ENCODE measurements around the gene CTDP1. TPM values are rescaled to one million over a fixed set of nuclear protein-coding genes. Genes with fewer than 3 reads are reported as not detected.

Gene CTDP1
- total RNA-seq, 1 experiment from 2014 or later, result 33.7 TPM

- Histone ChIP-seq H2BK20ac (ENCODE audit: low read depth, low read length, poor library complexity, severe bottlenecking) (no peak overlapping the region), H4K91ac (ENCODE audit: insufficient read length, low read depth, low read length) (no peak overlapping the region), H4K5ac (ENCODE audit: insufficient read length, low read depth, low read length) (no peak overlapping the region), H3K9ac (ENCODE audit: extremely low read depth, insufficient read length, low read length) (no peak overlapping the region), H3K4ac (ENCODE audit: low read depth, low read length) (no peak overlapping the region), H4K8ac (replicated peaks; ENCODE audit: insufficient read length, low read depth, low read length) (no peak overlapping the region), H3K14ac (ENCODE audit: insufficient read depth, low read length) (no peak overlapping the region), H3K27me3 (ENCODE audit: insufficient read depth, low read length) (no peaks in the 10 kb centered on the region), H3K23me2 (ENCODE audit: insufficient read length, low read depth, low read length, poor library complexity, severe bottlenecking) (no peaks in the 10 kb centered on the region), H2BK15ac (ENCODE audit: low read depth, low read length) (no peak overlapping the region), H2AFZ (ENCODE audit: low read length) (no peak overlapping the region), H3K79me2 (ENCODE audit: insufficient read depth, low read length) (no peaks in the 10 kb centered on the region), H3K18ac (ENCODE audit: insufficient read length, low read depth, low read length) (no peak overlapping the region), H3K56ac (ENCODE audit: insufficient read length, low read depth, low read length) (no peak overlapping the region), H3K4me2 (ENCODE audit: insufficient read depth, insufficient read length, low read length) (no peak overlapping the region), H2AK5ac (ENCODE audit: insufficient read length, low read length) (no peak overlapping the region), H3K79me1 (ENCODE audit: insufficient read depth, low read depth, low read length, poor library complexity, severe bottlenecking) (no peaks in the 10 kb centered on the region), H3K4me1 (ENCODE audit: insufficient read depth, low read length) (no peaks in the 10 kb centered on the region), H3K27ac (ENCODE audit: insufficient read length, low read depth, low read length) (no peak overlapping the region), H3K23ac (ENCODE audit: insufficient read length, low read depth, low read length) (no peak overlapping the region), H3K9me3 (ENCODE audit: control insufficient read depth, low read depth, low read length) (no peaks in the 10 kb centered on the region), H2BK12ac (ENCODE audit: insufficient read length, low read depth, low read length) (no peak overlapping the region), H4K20me1 (ENCODE audit: control insufficient read depth, insufficient read depth, insufficient read length) (no peaks in the 10 kb centered on the region), H3T11ph (ENCODE audit: low read length) (no peak overlapping the region), H2BK120ac (ENCODE audit: low read depth, low read length, poor library complexity, severe bottlenecking) (no peak overlapping the region), H2BK5ac (ENCODE audit: insufficient read length, low read length) (no peak overlapping the region)
- Mint-ChIP-seq H3K36me3 (ENCODE audit: insufficient read depth in 1 of 3, low read depth in 3 of 3) (peaks cover 16 to 29% (median 26%) of the 10 kb centered on the region in 3 experiments), H3K4me3 (no peak overlapping the region), H3K9me3 (peaks cover 8 to 9% of the 10 kb centered on the region in 2 experiments; a peak in 3 of 5 replicates), H3K27ac (no peak overlapping the region), H3K4me1 (no peaks in the 10 kb centered on the region), H3K27me3 (ENCODE audit: low read depth) (no peaks in the 10 kb centered on the region)
- WGBS (ENCODE audit: extremely low coverage, insufficient read length, low lambda C conversion rate), result no CpG with 5 or more reads among the region's 27 CpGs
- DNase-seq, result no peak
- TF ChIP-seq CTCF (conservative IDR thresholded peaks at IDR 0.05), result no peak
Measured at GRCh38 chr18:79754831-79755351, 75.3 kb downstream of the CTDP1 start.

Data from H9 (cell line).